AG09319 (cell line): ENCODE measurements around the gene HS1BP3.

Experiments used
- DNase-seq: peaks from one replicate; pipeline ENCODE4 v3.0.0-alpha.2; 2010; ENCODE audit warnings: low read depth; ENCODE audit errors: extremely low read depth
- CTCF ChIP-seq: IDR thresholded peaks from 2 replicates; pipeline ENCODE4 v1.5.1; 2011; ENCODE audit warnings: low read depth, mild to moderate bottlenecking, inconsistent platforms, low read length, moderate library complexity

Gene HS1BP3

GRCh38 chr2:20674309-20674965 lies 23.5 kb upstream of the HS1BP3 start:
- no peak for TF ChIP-seq CTCF
- no peak for DNase-seq

DNA sequence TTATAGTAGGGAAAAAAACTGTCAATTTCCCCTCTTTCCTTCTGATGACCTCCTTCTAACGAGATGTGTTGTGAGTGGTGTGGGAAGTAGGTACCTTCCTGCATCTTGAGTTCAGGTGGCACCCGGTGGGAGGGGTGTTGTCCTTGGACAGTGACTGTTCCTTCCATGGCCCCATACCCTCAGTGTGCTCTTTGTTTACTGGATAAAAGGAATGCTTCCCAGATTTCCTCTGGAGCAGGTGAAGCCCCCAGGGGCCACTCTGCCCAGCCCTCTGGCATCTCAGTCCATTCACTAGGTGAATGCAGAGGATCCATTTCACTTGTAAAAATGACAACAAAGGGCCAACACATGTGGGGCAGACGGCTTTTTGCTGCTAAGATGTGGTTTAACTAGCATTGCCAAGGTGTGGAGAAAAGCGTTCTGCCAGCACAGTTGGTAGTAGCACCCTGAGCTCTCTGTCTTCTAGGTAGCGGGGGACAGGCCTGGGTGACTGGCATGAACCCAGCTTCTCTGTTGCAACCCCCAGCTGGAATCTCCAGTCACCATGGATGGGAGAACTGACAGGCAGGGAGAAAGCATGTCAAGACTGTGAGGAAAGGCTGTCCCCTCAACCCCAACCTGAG lies 22.9 kb upstream of the HS1BP3 start:
- DNase-seq = no peak
- TF ChIP-seq CTCF = no peak

GRCh38 chr2:20672201-20672951 lies 21.5 kb upstream of the HS1BP3 start:
- no peak for TF ChIP-seq CTCF
- no peak for DNase-seq

GRCh38 chr2:20671736-20672080 lies 20.8 kb upstream of the HS1BP3 start:
- no peak for TF ChIP-seq CTCF
- DNase-seq = no peak

DNA sequence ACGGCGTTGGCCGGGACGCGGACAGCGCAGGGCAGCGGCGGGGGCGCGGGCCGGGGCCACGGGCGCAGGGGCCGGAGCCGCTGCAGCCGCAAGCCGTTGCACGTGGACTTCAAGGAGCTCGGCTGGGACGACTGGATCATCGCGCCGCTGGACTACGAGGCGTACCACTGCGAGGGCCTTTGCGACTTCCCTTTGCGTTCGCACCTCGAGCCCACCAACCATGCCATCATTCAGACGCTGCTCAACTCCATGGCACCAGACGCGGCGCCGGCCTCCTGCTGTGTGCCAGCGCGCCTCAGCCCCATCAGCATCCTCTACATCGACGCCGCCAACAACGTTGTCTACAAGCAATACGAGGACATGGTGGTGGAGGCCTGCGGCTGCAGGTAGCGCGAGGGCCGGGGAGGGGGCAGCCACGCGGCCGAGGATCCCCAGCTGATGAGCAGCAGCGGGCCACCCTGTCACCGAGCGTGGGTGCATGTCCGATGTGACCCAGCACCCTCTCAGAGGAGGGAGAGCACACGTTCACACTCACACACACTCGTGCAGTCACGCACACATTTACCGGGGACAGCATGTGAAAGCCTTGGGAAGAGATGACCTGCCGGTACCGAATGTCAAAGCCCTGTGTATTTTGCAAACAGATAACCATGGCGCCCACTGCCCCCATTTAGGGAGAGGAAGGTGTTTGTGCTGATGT lies 20.3 kb upstream of the HS1BP3 start:
- TF ChIP-seq CTCF = no peak
- no peak for DNase-seq

GRCh38 chr2:20670315-20671035 lies 19.6 kb upstream of the HS1BP3 start:
- no peak for DNase-seq
- TF ChIP-seq CTCF = no peak
